ENCODE data around the gene VGLL4.

The VGLL4 gene

DNA sequence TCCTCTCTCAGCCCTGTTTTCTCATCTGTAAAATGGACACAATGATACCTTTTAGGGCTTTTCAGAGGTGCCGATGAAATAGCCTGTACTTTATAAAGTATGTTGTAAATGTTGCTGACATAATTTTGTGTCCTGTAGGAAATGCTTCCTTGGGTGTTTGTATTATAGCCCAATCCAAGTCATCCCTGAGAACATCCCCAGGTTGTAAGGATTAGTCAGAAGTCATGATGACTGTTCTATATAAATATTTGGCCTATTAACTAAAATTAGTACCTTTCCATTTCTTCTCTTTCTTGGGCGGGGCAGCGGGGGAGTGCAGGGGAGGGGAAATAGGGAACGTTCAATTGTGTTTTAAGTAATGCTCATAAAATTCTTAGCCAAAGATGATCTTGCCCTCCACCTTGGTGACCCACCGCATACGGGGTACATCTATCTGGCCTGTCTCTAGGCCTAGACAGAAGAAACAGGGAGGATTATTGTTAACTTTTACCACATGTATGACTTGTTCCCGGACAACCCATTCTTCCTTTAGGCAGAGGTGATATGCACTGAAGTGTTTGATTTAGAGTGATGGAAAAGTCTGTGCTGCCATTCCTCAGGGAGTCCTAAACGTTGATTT, 120.7 kb downstream of the VGLL4 start:
- TF ChIP-seq TEAD4 (IDR thresholded peaks at IDR 0.05) (no peak), RAD21 (IDR thresholded peaks at IDR 0.05; ENCODE audit: low read depth) (no peak), YY1 (IDR thresholded peaks at IDR 0.05; ENCODE audit: low read depth) (no peak), EGR1 (IDR thresholded peaks at IDR 0.05) (no peak), CREB1 (IDR thresholded peaks at IDR 0.05; ENCODE audit: low read depth) (no peak), FOXM1 (IDR thresholded peaks at IDR 0.05; ENCODE audit: borderline replicate concordance, low read depth) (no peak), EP300 (IDR thresholded peaks at IDR 0.05; ENCODE audit: borderline replicate concordance) (no peak)
- TF ChIP-seq, protein P1, sequence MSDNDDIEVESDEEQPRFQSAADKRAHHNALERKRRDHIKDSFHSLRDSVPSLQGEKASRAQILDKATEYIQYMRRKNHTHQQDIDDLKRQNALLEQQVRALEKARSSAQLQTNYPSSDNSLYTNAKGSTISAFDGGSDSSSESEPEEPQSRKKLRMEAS (IDR thresholded peaks at IDR 0.05) = no peak
- TF ChIP-seq, protein P2, sequence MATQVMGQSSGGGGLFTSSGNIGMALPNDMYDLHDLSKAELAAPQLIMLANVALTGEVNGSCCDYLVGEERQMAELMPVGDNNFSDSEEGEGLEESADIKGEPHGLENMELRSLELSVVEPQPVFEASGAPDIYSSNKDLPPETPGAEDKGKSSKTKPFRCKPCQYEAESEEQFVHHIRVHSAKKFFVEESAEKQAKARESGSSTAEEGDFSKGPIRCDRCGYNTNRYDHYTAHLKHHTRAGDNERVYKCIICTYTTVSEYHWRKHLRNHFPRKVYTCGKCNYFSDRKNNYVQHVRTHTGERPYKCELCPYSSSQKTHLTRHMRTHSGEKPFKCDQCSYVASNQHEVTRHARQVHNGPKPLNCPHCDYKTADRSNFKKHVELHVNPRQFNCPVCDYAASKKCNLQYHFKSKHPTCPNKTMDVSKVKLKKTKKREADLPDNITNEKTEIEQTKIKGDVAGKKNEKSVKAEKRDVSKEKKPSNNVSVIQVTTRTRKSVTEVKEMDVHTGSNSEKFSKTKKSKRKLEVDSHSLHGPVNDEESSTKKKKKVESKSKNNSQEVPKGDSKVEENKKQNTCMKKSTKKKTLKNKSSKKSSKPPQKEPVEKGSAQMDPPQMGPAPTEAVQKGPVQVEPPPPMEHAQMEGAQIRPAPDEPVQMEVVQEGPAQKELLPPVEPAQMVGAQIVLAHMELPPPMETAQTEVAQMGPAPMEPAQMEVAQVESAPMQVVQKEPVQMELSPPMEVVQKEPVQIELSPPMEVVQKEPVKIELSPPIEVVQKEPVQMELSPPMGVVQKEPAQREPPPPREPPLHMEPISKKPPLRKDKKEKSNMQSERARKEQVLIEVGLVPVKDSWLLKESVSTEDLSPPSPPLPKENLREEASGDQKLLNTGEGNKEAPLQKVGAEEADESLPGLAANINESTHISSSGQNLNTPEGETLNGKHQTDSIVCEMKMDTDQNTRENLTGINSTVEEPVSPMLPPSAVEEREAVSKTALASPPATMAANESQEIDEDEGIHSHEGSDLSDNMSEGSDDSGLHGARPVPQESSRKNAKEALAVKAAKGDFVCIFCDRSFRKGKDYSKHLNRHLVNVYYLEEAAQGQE (IDR thresholded peaks at IDR 0.05; ENCODE audit: low read depth) = no peak

DNA sequence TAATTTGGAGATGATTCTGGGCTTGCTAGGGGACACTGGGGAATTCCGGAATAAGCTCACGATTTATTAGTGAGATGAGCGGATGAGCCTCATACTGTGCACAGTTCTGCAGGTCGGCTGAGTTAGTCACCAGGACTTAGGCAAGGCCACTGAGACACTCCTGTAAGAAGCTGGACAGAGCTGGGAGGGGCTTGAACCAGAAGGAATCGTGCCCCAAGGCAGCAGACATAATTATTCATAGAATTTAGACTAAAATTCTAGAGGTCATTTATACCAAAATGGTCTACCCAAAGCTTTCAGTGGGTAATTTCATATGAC, 121.4 kb downstream of the VGLL4 start:
- TF ChIP-seq TCF12 (IDR thresholded peaks at IDR 0.05; ENCODE audit: low read depth) (no peak), CEBPB (IDR thresholded peaks at IDR 0.05) (no peak), CREB1 (IDR thresholded peaks at IDR 0.05; ENCODE audit: low read depth) (no peak), YY1 (IDR thresholded peaks at IDR 0.05; ENCODE audit: low read depth) (no peak), ZBTB7A (IDR thresholded peaks at IDR 0.05; ENCODE audit: low read depth) (no peak), FOXM1 (IDR thresholded peaks at IDR 0.05; ENCODE audit: borderline replicate concordance, low read depth) (no peak), NFIC (IDR thresholded peaks at IDR 0.05) (no peak), RAD21 (IDR thresholded peaks at IDR 0.05; ENCODE audit: low read depth) (no peak), TEAD4 (IDR thresholded peaks at IDR 0.05) (no peak), EGR1 (IDR thresholded peaks at IDR 0.05) (no peak)
- TF ChIP-seq, protein P1 (IDR thresholded peaks at IDR 0.05) = no peak
- TF ChIP-seq, protein P3, sequence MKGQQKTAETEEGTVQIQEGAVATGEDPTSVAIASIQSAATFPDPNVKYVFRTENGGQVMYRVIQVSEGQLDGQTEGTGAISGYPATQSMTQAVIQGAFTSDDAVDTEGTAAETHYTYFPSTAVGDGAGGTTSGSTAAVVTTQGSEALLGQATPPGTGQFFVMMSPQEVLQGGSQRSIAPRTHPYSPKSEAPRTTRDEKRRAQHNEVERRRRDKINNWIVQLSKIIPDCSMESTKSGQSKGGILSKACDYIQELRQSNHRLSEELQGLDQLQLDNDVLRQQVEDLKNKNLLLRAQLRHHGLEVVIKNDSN (IDR thresholded peaks at IDR 0.05) = no peak
- TF ChIP-seq, protein P2 (IDR thresholded peaks at IDR 0.05; ENCODE audit: low read depth) = no peak

DNA sequence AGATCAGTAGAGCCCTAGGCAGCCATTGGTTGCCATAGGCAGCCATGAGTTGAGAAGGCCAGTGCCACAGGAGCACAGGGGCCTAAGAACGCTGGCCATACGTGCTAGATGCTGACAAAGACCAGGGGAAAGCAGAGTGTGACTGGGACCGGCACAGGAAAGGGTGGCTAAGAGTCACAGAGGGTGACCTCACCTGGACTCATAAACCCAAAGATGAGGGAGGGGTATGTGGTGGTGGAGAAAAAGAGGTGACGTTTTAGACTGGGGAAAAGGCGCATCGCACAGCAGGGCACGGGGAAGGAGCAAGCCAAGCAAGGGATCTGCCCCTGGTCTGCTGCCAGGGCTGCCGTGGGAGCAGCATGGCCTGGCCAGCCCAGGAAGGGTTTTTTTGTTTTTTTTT, 122.5 kb downstream of the VGLL4 start:
- TF ChIP-seq RAD21 (IDR thresholded peaks at IDR 0.05; ENCODE audit: low read depth) = no peak
- TF ChIP-seq CEBPB (IDR thresholded peaks at IDR 0.05) = no peak
- TF ChIP-seq, protein P3 (IDR thresholded peaks at IDR 0.05) = no peak
- TF ChIP-seq YY1 (IDR thresholded peaks at IDR 0.05; ENCODE audit: low read depth) = no peak
- no peak for TF ChIP-seq TEAD4 (IDR thresholded peaks at IDR 0.05)
- TF ChIP-seq NFIC (IDR thresholded peaks at IDR 0.05) = no peak
- no peak for TF ChIP-seq TCF12 (IDR thresholded peaks at IDR 0.05; ENCODE audit: low read depth)

DNA sequence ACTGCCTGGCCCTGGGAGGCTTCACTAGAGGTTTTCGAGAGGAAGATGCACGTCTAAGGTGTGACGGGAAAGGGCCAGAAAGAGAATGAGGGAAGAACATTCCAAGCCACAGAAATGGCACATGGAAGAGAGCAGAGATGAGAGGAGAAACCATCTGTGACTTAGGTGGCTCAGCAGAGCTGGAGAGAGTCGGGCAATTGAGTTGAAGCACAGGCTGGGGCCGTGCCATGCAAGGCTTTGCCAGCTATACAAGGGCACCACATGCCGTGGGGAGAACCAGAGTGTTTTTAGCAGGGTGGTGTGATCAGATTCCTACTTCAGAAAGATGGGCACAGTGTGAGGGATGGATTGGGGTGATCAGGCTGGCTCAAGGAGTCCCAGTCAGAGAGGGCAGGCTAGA, 126.1 kb downstream of the VGLL4 start:
- TF ChIP-seq TCF12 (IDR thresholded peaks at IDR 0.05; ENCODE audit: low read depth) (no peak), RAD21 (IDR thresholded peaks at IDR 0.05; ENCODE audit: low read depth) (no peak), ZBTB7A (IDR thresholded peaks at IDR 0.05; ENCODE audit: low read depth) (no peak), EP300 (IDR thresholded peaks at IDR 0.05; ENCODE audit: borderline replicate concordance) (no peak), YY1 (IDR thresholded peaks at IDR 0.05; ENCODE audit: low read depth) (no peak), CEBPB (IDR thresholded peaks at IDR 0.05) (no peak), TEAD4 (IDR thresholded peaks at IDR 0.05) (no peak), NFIC (IDR thresholded peaks at IDR 0.05) (no peak), TAF1 (IDR thresholded peaks at IDR 0.05; ENCODE audit: low read depth) (no peak)
- TF ChIP-seq, protein P3 (IDR thresholded peaks at IDR 0.05) = no peak

DNA sequence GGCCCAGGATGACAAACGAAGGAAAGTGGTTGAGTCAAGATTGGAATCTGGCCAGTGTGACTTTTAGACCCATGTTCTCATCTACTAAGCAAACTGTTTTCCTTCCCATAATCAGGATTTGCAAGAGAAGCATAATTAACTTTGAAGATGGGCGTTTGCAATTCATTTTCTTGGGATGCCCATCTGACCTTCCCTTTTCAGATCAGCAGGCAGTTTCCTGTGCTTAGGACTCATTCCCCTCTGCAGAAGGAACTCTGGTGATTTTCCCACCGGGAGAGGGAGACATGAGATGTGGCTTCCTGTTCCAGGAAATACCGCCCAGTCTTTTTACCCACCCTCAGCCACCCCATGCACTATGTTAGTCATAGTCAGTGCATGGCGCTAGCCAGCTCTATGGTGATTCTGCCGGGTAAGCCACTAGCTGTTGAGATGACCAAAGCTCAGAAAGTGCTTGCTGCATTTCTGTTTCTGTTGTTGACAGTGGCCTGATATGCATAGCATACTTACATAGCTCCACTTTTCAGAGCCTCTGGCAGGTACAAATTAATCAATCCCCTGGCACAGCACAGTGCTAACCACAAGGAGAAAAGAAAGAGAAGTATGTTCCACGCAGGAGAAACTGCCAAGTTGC, 129.4 kb downstream of the VGLL4 start:
- no peak for TF ChIP-seq EP300 (IDR thresholded peaks at IDR 0.05; ENCODE audit: borderline replicate concordance)

DNA sequence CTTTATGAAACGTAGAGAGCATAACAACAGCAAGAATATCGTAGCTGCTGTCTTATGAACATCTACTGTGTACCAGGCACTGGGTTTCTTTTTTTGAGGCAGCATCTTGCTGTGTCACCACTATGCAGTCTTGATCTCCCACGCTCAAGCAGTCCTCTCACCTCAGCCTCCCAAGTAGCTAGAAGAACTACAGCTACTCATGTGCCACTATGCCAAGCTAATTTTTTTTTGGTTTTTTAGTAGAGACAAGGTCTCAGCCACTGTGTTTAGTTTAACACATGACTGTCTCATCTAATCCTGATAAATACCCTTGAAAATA, 129.9 kb downstream of the VGLL4 start:
- TF ChIP-seq FOXM1 (IDR thresholded peaks at IDR 0.05; ENCODE audit: borderline replicate concordance, low read depth) (no peak), TEAD4 (IDR thresholded peaks at IDR 0.05) (no peak), EP300 (IDR thresholded peaks at IDR 0.05; ENCODE audit: borderline replicate concordance) (no peak)

All from Ishikawa (cell line).